Erythroblast (primary cell): ENCODE measurements around the gene RASGRP2.

Experiments
- GATA1 ChIP-seq: IDR thresholded peaks from 2 replicates; pipeline ENCODE4 v1.6.1; 2011; ENCODE audit warnings: low read depth, mild to moderate bottlenecking, control low read depth, low read length, moderate library complexity
- POLR2A ChIP-seq: IDR thresholded peaks from 2 replicates; pipeline ENCODE4 v1.6.1; 2011; ENCODE audit warnings: mild to moderate bottlenecking, low read length

GRCh38 chr11:64777449-64778222 is 33.7 kb upstream of the RASGRP2 start:
- no peak for TF ChIP-seq POLR2A
- no peak for TF ChIP-seq GATA1
